ENCODE results near the gene NFYA.
A peak's percentile ranks its signal among the peaks of the same experiment; 100 is the strongest.

The NFYA gene
- 49.9 to 60.9 reads per million in 2 experiments for total RNA-seq

- DNase-seq (ENCODE audit: low read depth) = peak; percentile 100
Observed at GRCh38 chr6:41072836-41073202, at the start of gene NFYA. Gene NFYA, plus strand, starts transcription at chr6:41072974. Its CDS starts 6,116 bp downstream, at chr6:41079090.

DNA sequence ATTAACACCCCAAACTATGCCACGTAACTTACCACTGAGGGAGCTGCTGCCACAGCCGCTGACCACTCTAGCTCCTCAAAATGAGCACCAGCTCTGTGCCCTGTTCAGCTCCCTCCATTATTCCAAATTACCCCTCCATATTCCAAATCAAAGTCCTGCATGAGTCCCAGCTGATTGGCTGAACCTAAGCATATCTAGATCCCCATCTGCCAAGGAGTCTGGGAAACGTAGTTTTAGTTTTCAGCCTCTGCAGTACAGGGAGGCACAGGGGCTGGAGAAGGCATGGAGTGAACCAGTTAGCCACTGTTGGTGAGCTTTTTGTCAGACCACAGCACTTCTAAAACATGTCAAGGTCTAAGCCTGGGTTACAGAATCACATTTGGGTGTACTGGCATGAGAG lies 49.7 kb upstream of the NFYA start:
- no peak for DNase-seq (ENCODE audit: low read depth)

DNA sequence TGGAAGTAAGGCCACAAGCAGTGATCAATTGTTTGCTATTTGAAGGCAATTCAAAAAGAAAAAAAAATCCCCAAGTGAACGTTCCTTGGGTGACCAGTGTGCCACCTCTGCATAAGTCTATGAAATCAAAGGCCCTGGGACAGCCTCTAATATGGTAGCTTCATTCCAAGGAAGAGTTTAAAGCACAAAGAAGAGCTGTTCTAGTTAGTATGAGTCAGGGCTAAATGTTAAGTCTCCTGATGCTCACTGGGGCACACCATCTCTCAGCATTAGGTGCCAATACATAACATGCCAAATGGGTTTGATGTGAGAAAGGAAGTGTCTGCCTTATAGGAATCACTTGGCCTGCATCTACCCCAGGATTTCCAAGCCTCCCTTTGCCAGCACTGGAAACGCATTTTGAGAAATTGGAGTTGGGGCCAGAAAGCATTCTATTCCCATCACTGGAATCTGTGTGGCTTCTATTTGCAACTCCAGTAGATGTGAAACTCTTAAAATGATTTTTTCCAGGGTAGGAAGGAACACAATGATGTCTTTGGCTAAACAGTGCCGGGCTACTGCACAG lies 46.7 kb upstream of the NFYA start:
- DNase-seq (ENCODE audit: low read depth) = no peak

DNA sequence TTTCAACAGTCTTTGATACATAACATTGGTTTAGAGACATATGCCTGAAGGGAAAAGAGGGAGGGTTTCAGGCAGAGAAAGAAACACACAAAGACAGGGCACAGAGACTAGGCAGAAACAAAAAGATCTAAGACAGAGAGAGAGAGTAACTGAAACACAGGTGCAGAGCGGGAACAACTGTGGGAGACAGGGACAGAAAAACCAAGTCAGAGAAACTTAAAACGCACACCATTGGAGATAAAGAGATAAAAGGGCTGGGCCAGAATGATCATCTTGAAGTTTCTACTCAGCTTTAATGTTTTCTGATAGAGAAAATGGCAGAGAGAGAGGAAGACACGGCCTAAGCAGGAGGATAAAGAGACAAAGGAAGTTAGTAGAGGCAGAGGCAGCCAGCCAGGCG lies 45.5 kb upstream of the NFYA start:
- no peak for DNase-seq (ENCODE audit: low read depth)

GRCh38 chr6:41027799-41028560 lies 44.8 kb upstream of the NFYA start:
- peak; percentile 43 for DNase-seq (ENCODE audit: low read depth)

DNA sequence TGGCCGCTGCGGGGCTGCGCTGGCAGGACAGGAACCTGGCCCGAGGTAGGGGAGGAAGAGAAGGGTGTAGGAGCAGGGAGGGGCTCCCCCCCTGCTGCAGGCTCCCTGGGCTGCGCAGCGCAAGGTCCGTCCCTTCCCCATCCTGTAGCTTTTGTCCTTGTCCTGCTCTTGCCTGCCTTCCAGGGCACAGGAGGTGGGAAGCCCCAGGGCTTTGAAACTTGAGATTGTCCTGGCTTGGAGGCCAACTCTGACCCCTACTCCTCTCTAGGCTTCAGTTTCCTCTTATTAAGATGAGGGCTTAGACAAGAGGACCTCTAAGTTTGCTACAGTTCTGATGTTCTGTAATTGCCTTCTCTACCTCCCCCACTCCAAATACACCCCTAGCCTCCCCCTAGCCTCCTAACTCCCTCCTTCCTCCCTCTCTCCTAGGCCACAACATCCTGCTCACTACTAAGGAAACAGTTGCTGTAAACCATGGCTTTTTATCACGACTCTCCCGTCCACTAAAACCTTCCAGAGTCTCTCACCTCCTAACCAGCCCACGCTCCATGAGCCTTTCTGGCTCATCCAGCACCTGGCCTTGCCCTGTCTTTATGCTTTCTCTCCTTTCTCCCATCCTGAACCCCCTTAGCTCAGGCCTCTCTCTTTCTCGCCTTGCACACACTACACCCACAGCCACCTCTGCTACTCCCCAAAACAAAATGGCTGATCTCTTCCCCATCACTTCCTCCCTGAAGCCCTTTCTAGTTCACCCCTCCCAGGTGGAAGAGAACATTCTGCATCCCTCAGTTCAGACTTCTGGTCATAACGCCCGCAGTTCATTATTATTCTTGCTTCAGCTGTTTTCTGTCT lies 44.0 kb upstream of the NFYA start:
- no peak for DNase-seq (ENCODE audit: low read depth)

GRCh38 chr6:41032830-41033229 lies 39.9 kb upstream of the NFYA start:
- DNase-seq (ENCODE audit: low read depth) = no peak

DNA sequence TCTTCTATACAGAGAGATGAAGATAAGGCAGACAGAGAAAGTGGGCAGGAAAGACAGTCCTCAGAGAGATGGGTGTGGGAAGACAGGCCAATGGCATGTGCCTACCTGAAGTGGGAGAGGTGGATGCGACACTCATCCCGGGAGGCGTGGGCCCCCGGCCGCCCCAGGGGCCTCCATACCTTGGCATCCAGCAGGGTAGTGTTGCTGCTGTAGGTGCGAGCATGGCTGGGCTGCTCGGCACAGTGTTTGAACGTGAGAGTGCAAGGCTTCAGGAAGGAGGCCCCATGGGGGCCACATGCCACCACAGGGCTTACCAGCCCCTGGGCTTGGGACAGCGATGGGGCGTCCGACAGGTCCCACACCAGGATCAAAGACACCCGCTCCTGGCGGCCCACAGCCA lies 39.0 kb upstream of the NFYA start:
- no peak for DNase-seq (ENCODE audit: low read depth)

GRCh38 chr6:41036186-41036585 lies 36.6 kb upstream of the NFYA start:
- DNase-seq (ENCODE audit: low read depth) = no peak

GRCh38 chr6:41036601-41037000 lies 36.2 kb upstream of the NFYA start:
- DNase-seq (ENCODE audit: low read depth) = no peak

- DNase-seq (ENCODE audit: low read depth) = no peak
Observed at GRCh38 chr6:41037107-41037900, 35.5 kb upstream of the NFYA start.

DNA sequence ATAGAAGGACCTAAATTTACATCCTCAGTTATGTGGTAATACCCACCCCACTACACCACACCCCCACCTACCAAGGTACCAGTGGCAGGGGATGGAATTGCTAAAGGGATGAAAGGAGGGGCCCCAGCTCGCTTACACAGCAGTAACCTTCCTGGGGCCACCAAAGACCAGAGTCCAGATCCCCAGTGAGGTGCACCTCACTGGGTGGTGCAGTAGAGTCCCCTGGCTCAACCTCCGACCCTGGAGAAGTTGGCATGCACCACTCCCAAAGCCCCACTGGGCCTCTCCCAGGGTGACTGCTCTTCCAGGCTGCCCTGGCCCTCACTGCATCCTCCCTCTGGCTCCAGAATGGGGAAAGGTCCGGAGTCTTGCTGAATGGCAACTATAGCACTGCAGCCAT lies 34.6 kb upstream of the NFYA start:
- no peak for DNase-seq (ENCODE audit: low read depth)

- DNase-seq (ENCODE audit: low read depth) = peak; percentile 27
Observed at GRCh38 chr6:41039060-41039998, 33.4 kb upstream of the NFYA start, which contains the start of gene UNC5CL. Gene UNC5CL, minus strand, starts transcription at chr6:41039221. Its CDS starts 4,147 bp downstream, at chr6:41035074.

DNA sequence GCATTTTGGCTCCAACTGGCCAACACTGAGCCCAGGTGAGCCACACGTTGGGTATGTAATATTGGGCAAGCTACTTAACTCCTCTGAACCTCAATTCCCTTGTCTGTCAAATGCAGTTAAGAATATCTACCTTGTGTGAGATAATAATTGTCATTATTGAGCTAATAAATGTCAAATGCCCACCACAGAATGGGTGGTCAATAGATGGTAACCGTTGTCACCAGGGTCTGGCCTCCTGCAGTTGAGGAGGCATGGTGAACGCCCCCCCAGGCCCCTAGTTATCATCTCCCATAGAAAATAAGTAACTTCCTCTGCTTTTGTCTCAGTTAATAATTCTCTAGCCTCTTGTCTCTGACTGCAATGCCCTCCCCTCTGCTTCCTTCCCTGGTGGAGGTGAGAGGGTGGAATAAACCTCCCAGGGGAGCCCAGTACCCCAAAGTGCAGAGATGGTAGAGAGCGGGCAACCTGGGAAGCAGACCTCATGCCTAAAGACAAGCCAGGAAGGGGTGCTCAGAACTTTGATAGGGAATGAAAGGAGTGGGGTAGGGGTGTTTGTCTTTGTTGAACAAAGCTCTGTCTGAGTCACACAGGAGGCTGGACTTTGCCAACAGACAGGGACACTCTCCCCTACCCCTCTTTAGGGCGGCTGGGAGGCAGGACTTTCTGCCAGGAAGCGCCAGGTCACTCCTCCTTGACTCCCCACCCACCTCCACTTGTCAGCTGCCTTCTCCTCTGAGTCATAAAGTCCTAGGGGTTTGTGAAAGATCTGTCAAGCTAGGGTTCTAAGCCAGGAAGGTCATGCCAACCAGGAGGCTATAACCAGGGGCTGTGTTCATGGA lies 32.5 kb upstream of the NFYA start:
- DNase-seq (ENCODE audit: low read depth) = no peak

- no peak for DNase-seq (ENCODE audit: low read depth)
Observed at GRCh38 chr6:41040940-41041536, 31.7 kb upstream of the NFYA start.

- DNase-seq (ENCODE audit: low read depth) = no peak
Observed at GRCh38 chr6:41042226-41043055, 30.3 kb upstream of the NFYA start, which contains the start of gene TSPO2. Gene TSPO2, plus strand, starts transcription at chr6:41042467. Its CDS starts 519 bp downstream, at chr6:41042986.

DNA sequence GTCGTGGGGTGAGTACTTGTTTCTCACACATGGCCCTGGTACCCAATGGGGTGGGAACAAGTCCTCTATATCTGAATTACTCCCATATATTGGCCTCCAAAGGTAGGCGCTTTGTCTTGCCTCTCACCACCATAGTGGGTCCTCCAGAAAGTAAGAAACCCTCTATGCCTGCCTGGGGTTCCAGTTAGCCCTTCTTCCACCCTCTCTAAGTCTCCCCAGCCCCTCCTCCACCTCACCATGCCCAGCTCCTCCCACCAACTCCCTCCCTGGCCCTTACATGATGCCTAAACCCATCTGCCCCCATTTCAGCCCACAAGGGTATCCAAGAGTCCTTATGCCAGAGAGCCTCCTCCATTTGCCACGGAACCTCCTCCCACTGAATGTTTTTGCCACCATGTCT lies 29.6 kb upstream of the NFYA start:
- DNase-seq (ENCODE audit: low read depth) = no peak

GRCh38 chr6:41045664-41046063 lies 27.1 kb upstream of the NFYA start:
- DNase-seq (ENCODE audit: low read depth) = no peak
